HL-60 (cell line): ENCODE data around the gene NRP1.

Source experiments
- DNase-seq, 2 experiments: peaks; one replicate each; pipeline ENCODE4 v3.0.0-alpha.2; 2010 to 2020; ENCODE audit warnings: low read depth in 1 of 2, low spot score in 1 of 2
- H3K27ac ChIP-seq: fragments of 250-450 bp; sonication (Bioruptor Pico); replicated peaks from 2 replicates; pipeline ENCODE4 v1.5.1; 2020; ENCODE audit warnings: mild to moderate bottlenecking, moderate library complexity
- H3K27me3 ChIP-seq: fragments of 250-450 bp; sonication (Bioruptor Pico); 2 replicates; pipeline ENCODE4 v1.5.1; 2021; ENCODE audit warnings: mild to moderate bottlenecking, moderate library complexity; ENCODE audit not compliant: insufficient read depth, poor library complexity, severe bottlenecking
- H3K4me3 ChIP-seq: replicated peaks from 2 replicates; pipeline ENCODE4 v1.5.1; 2011; ENCODE audit warnings: mild to moderate bottlenecking, control low read depth, low read length; ENCODE audit not compliant: insufficient read depth
- GABPA ChIP-seq: IDR thresholded peaks from 2 replicates; pipeline ENCODE4 v1.6.1; 2012; ENCODE audit warnings: low read depth
- POLR2AphosphoS5 ChIP-seq: IDR thresholded peaks from 2 replicates; pipeline ENCODE4 v1.6.1; 2012; ENCODE audit warnings: low read depth
- REST ChIP-seq: IDR thresholded peaks from 2 replicates; pipeline ENCODE4 v1.6.1; 2012; ENCODE audit warnings: low read depth; ENCODE audit not compliant: insufficient replicate concordance
- SPI1 ChIP-seq: IDR thresholded peaks from 2 replicates; pipeline ENCODE4 v1.6.1; 2012; ENCODE audit warnings: low read depth, mild to moderate bottlenecking, borderline replicate concordance
- TF ChIP-seq, protein P1 (sequence below): IDR thresholded peaks from one replicate; pipeline ENCODE4 v1.5.1; 2011; ENCODE audit warnings: low read length, control low read depth, inconsistent platforms; ENCODE audit not compliant: insufficient read depth

NRP1 gene

GRCh38 chr10:33335551-33335800, 1.0 kb upstream of the NRP1 start:
- Histone ChIP-seq H3K4me3 (peak overlapping the region; percentile 71), H3K27me3 (peaks cover 24% of the 10 kb centered on the region), H3K27ac (no peak overlapping the region)
- TF ChIP-seq, protein P1, sequence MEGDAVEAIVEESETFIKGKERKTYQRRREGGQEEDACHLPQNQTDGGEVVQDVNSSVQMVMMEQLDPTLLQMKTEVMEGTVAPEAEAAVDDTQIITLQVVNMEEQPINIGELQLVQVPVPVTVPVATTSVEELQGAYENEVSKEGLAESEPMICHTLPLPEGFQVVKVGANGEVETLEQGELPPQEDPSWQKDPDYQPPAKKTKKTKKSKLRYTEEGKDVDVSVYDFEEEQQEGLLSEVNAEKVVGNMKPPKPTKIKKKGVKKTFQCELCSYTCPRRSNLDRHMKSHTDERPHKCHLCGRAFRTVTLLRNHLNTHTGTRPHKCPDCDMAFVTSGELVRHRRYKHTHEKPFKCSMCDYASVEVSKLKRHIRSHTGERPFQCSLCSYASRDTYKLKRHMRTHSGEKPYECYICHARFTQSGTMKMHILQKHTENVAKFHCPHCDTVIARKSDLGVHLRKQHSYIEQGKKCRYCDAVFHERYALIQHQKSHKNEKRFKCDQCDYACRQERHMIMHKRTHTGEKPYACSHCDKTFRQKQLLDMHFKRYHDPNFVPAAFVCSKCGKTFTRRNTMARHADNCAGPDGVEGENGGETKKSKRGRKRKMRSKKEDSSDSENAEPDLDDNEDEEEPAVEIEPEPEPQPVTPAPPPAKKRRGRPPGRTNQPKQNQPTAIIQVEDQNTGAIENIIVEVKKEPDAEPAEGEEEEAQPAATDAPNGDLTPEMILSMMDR = no peak
- TF ChIP-seq REST = no peak
- TF ChIP-seq POLR2AphosphoS5 = no peak
- TF ChIP-seq GABPA = no peak
- no peak for TF ChIP-seq SPI1
- DNase-seq = no peak

DNA sequence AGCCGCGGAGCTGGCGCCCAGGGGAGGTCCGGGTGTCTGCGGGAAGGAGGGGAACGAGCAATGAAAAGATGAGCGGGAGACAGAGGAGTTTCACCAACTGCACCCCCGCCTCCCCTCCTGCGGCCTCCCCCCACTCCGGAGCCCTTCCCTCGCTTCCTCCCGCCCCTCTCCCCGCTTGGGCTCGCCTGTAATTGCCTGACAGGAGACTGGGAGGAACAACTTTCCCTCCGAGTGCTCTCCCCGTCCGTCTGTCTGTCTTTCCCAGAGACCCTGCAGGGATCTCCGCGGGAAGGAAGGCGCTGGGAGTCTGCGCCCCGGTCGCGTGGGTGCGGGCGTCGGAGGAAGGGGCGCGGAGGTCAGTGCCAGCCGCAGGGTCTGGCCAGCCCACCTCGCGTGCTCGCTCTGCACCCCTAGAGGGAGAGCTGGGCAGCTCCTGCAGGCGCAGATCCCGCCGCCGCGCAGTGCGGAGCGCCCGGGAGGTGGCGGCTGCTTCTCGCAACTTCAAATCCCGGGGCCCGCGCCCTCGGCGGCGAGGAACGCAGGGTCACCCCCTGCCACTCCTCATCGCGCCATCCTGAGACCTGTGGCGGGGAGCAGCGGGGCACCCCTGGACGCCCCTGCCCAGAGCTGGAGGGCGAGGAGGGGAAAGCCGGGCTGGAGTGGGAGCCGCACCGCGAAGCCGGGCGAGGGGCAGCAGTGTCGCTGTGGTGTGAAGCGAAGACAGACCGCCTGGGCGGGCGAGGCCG, 511 bp upstream of the NRP1 start:
- Histone ChIP-seq H3K27me3 (peaks cover 24% of the 10 kb centered on the region), H3K27ac (no peak overlapping the region), H3K4me3 (peak overlapping the region; percentile 71)
- peak; percentile 30 to 37 for DNase-seq
- TF ChIP-seq SPI1 (no peak), POLR2AphosphoS5 (0 out of 2 replicates have a peak, but pooled peaks have one; percentile 21), REST (no peak), GABPA (no peak)
- TF ChIP-seq, protein P1 = peak; percentile 13

- Histone ChIP-seq H3K27ac (no peak overlapping the region), H3K4me3 (peak overlapping the region; percentile 71), H3K27me3 (peaks cover 24% of the 10 kb centered on the region)
- DNase-seq = peak; percentile 52 to 74
- TF ChIP-seq SPI1 (peak; percentile 16; the same call in 1 of the 2 replicates), REST (no peak), POLR2AphosphoS5 (peak; percentile 63), GABPA (0 out of 2 replicates have a peak, but pooled peaks have one; percentile 34)
- TF ChIP-seq, protein P1 = no peak
These were observed 986 bp downstream of the NRP1 start for GRCh38 chr10:33333260-33334101.
